Ishikawa (cell line): ENCODE measurements around the gene NIPSNAP3A.

Experiments used
- CEBPB ChIP-seq: IDR thresholded peaks from 2 replicates; pipeline ENCODE4 v1.6.1; 2012
- CREB1 ChIP-seq: IDR thresholded peaks from 2 replicates; pipeline ENCODE4 v1.6.1; 2012; ENCODE audit warnings: low read depth
- EGR1 ChIP-seq: IDR thresholded peaks from 2 replicates; pipeline ENCODE4 v1.6.1; 2012
- EP300 ChIP-seq: IDR thresholded peaks from 2 replicates; pipeline ENCODE4 v1.6.1; 2012; ENCODE audit warnings: borderline replicate concordance
- FOXM1 ChIP-seq: IDR thresholded peaks from 2 replicates; pipeline ENCODE4 v1.6.1; 2012; ENCODE audit warnings: low read depth, borderline replicate concordance
- NFIC ChIP-seq: IDR thresholded peaks from 2 replicates; pipeline ENCODE4 v1.6.1; 2012
- RAD21 ChIP-seq: IDR thresholded peaks from 2 replicates; pipeline ENCODE4 v1.6.1; 2012; ENCODE audit warnings: low read depth
- TAF1 ChIP-seq: IDR thresholded peaks from 2 replicates; pipeline ENCODE4 v1.6.1; 2012; ENCODE audit warnings: low read depth, mild to moderate bottlenecking
- TCF12 ChIP-seq: IDR thresholded peaks from 2 replicates; pipeline ENCODE4 v1.6.1; 2012; ENCODE audit warnings: low read depth
- TEAD4 ChIP-seq: IDR thresholded peaks from 2 replicates; pipeline ENCODE4 v1.6.1; 2012
- YY1 ChIP-seq: IDR thresholded peaks from 2 replicates; pipeline ENCODE4 v1.6.1; 2012; ENCODE audit warnings: low read depth
- ZBTB7A ChIP-seq: IDR thresholded peaks from 2 replicates; pipeline ENCODE4 v1.6.1; 2012; ENCODE audit warnings: low read depth
- TF ChIP-seq, protein P1 (sequence below): IDR thresholded peaks from 2 replicates; pipeline ENCODE4 v1.6.1; 2012
- TF ChIP-seq, protein P2 (sequence below): IDR thresholded peaks from 2 replicates; pipeline ENCODE4 v1.6.1; 2012; ENCODE audit warnings: low read depth, mild to moderate bottlenecking
- TF ChIP-seq, protein P3 (sequence below): IDR thresholded peaks from 2 replicates; pipeline ENCODE4 v1.6.1; 2012

The NIPSNAP3A gene

DNA sequence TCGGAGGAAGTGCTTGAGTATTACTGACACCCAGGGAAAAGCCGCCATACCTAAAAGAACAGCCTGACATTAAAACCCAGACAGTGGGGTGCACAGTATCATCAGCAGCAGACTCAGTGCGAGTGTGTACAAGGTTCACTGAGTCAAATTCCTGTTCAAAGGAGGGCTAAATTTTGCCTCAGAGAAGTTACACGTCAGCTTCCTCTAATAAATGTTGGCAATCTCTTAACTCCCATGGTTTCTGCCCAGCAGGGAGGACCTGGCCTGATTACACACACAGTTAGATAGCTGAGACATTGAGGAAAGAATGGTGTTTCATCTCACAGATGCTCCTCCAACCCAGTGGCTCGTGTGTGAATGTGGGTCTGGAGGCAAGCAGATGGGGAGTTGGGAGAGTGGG, 54.6 kb downstream of the NIPSNAP3A start:
- TF ChIP-seq FOXM1 (no peak), ZBTB7A (no peak)

DNA sequence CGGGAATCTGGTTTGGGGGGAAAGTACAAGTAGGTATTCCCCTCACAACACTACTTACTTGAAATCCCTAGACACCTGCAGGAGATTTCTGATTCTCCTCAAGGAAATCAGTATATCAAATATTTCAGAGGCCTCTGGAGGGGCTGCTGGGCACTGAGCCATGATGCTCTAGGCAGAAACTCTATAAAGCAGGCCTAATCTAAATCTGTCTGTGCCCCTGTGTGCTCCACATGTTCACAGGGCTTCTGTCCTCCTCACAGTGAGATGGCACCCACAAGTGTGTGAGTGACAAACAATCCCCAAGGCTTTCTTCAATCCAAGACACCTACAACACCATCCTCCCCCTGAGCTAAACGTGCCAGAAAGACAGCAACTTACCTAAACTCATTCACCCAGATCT, 55.4 kb downstream of the NIPSNAP3A start:
- TF ChIP-seq TCF12, result no peak
- no peak for TF ChIP-seq TEAD4
- no peak for TF ChIP-seq YY1
- TF ChIP-seq NFIC, result no peak
- no peak for TF ChIP-seq RAD21
- no peak for TF ChIP-seq FOXM1
- no peak for TF ChIP-seq EGR1
- no peak for TF ChIP-seq CEBPB
- TF ChIP-seq, protein P1, sequence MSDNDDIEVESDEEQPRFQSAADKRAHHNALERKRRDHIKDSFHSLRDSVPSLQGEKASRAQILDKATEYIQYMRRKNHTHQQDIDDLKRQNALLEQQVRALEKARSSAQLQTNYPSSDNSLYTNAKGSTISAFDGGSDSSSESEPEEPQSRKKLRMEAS, result no peak
- TF ChIP-seq, protein P2, sequence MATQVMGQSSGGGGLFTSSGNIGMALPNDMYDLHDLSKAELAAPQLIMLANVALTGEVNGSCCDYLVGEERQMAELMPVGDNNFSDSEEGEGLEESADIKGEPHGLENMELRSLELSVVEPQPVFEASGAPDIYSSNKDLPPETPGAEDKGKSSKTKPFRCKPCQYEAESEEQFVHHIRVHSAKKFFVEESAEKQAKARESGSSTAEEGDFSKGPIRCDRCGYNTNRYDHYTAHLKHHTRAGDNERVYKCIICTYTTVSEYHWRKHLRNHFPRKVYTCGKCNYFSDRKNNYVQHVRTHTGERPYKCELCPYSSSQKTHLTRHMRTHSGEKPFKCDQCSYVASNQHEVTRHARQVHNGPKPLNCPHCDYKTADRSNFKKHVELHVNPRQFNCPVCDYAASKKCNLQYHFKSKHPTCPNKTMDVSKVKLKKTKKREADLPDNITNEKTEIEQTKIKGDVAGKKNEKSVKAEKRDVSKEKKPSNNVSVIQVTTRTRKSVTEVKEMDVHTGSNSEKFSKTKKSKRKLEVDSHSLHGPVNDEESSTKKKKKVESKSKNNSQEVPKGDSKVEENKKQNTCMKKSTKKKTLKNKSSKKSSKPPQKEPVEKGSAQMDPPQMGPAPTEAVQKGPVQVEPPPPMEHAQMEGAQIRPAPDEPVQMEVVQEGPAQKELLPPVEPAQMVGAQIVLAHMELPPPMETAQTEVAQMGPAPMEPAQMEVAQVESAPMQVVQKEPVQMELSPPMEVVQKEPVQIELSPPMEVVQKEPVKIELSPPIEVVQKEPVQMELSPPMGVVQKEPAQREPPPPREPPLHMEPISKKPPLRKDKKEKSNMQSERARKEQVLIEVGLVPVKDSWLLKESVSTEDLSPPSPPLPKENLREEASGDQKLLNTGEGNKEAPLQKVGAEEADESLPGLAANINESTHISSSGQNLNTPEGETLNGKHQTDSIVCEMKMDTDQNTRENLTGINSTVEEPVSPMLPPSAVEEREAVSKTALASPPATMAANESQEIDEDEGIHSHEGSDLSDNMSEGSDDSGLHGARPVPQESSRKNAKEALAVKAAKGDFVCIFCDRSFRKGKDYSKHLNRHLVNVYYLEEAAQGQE, result no peak
- no peak for TF ChIP-seq TAF1
- no peak for TF ChIP-seq EP300
- TF ChIP-seq, protein P3, sequence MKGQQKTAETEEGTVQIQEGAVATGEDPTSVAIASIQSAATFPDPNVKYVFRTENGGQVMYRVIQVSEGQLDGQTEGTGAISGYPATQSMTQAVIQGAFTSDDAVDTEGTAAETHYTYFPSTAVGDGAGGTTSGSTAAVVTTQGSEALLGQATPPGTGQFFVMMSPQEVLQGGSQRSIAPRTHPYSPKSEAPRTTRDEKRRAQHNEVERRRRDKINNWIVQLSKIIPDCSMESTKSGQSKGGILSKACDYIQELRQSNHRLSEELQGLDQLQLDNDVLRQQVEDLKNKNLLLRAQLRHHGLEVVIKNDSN, result no peak
- no peak for TF ChIP-seq CREB1
- no peak for TF ChIP-seq ZBTB7A

DNA sequence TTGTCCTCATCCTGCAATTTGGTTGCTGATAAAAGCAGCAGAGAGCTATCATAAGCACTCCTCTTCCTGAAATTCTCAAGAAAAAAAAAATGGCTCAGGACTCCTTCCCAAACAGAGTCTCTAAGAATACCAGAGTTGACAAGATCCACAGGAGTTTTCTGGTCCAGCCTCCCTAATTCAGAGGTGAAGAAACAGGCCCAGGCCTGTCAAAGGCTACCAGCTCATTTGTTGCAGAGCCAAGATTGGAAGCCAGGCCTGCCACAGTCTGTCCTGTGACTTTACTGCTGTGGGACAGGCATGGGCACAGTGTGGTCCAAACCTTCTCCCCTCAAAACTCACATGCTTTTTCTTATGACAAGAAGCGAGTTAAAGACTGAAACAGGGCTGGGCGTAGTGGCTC, 58.0 kb downstream of the NIPSNAP3A start:
- no peak for TF ChIP-seq TEAD4
- TF ChIP-seq, protein P2, result no peak
- TF ChIP-seq, protein P1, result no peak
- TF ChIP-seq CEBPB, result no peak
- TF ChIP-seq YY1, result no peak
- no peak for TF ChIP-seq ZBTB7A

DNA sequence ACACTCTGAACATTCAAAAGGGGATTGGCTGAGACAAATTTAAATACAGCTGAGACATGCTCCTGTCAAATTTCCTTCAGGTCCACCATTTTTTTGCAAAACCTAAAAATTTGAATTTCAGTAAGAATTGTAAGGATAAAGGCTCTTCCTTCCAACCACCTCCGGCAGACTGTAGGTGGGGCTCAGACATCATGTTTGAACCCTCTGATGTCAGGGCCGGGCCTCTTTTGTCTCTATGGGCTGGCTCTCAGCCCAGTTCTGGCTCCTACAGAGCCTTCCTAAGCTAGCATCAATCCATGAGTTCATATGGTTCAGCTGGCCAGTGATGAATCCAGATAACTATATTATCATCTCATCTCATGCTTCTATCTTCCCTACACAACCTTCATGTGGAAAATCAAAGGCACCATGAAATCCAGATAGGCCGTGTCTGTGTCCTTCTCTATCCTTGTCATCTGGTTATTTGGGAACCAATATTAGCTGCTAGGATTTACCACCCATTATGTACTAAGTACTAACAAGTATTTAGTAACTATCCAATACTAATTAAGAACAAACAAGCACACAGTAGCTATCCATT, 60.6 kb downstream of the NIPSNAP3A start:
- TF ChIP-seq TAF1 (no peak), NFIC (0 out of 2 replicates have a peak, but pooled peaks have one; percentile 20), YY1 (no peak), TCF12 (no peak), RAD21 (peak; percentile 58), FOXM1 (no peak)
- TF ChIP-seq, protein P2, result no peak
- TF ChIP-seq, protein P3, result no peak
